ENCODE data around the gene SFI1. TPM values are rescaled to one million over a fixed set of nuclear protein-coding genes. Genes with fewer than 3 reads are reported as not detected.

Gene SFI1
- total and polyA plus RNA-seq, 2 of the 8 experiments (the other 6 are each of a cell fraction or from before 2014, with no cell fraction given): 10.4 to 30.1 TPM

DNA sequence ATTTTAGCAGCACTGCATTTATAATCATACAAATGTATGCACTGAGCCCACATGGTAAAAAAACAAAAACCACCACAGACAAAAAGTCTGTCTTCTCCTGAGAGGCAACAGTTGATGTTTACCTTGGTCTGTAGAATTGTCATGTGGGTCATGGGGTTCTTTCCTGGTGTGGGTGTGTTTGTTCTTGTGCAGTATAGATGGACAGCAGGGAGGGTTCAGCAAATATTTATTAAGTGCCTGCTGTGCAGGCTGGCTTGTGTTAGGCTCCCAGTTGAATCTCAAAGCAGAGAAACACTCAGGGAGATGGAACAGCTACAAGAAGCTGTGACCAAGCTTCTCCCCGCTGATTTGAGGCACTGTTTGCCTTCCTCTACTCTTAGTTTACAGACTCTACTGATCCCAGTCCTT lies 83.5 kb downstream of the SFI1 start (continued):
- TF ChIP-seq GTF2F1 (IDR thresholded peaks at IDR 0.05; ENCODE audit: borderline replicate concordance, low read depth, low read length) (no peak), TAF7 (optimal IDR thresholded peaks at IDR 0.05; ENCODE audit: borderline replicate concordance, low read depth, low read length) (no peak), RNF2 (IDR thresholded peaks at IDR 0.05; ENCODE audit: borderline replicate concordance, low read depth, low read length, missing control alignments, poor library complexity, severe bottlenecking) (no peak), KDM4A (IDR thresholded peaks at IDR 0.05; ENCODE audit: low read depth, low read length, severe bottlenecking) (no peak), BCL11A (IDR thresholded peaks at IDR 0.05; ENCODE audit: low read depth in 2 of 2, low read length in 2 of 2) (no peak), FOSL1 (IDR thresholded peaks at IDR 0.05; ENCODE audit: insufficient read depth, low read depth, low read length) (no peak)
